ENCODE measurements around the gene ARHGAP27.

The ARHGAP27 gene

GRCh38 chr17:45424769-45425124 is 7.9 kb downstream of the ARHGAP27 start:
- H3K9me3 ChIP-seq, result no peaks in the 10 kb centered on the region
- H3K4me3 ChIP-seq (ENCODE audit: low read depth in 1 of 2, low read length in 1 of 2), result no peak overlapping the region
- H3K27ac ChIP-seq, result peak overlapping the region; percentile 96
- TF ChIP-seq CTCF (IDR thresholded peaks at IDR 0.05), result no peak
- H3K36me3 ChIP-seq, result peaks cover 28% of the 10 kb centered on the region
- H3K27me3 ChIP-seq, result no peaks in the 10 kb centered on the region
- peaks cover 45 to 51% of the 10 kb centered on the region in 2 experiments for H3K4me1 ChIP-seq (ENCODE audit: control insufficient read depth in 1 of 2, insufficient read depth in 1 of 2, low read depth in 1 of 2, low read length in 1 of 2)

GRCh38 chr17:45423975-45424335 is 8.7 kb downstream of the ARHGAP27 start:
- Histone ChIP-seq H3K9me3 (no peaks in the 10 kb centered on the region), H3K27ac (peak overlapping the region; percentile 59), H3K4me1 (ENCODE audit: control insufficient read depth in 1 of 2, insufficient read depth in 1 of 2, low read depth in 1 of 2, low read length in 1 of 2) (peaks cover 38 to 44% of the 10 kb centered on the region in 2 experiments), H3K27me3 (no peaks in the 10 kb centered on the region), H3K36me3 (peaks cover 22% of the 10 kb centered on the region), H3K4me3 (ENCODE audit: low read depth in 1 of 2, low read length in 1 of 2) (no peak overlapping the region)
- TF ChIP-seq CTCF (IDR thresholded peaks at IDR 0.05), result no peak

- H3K4me3 ChIP-seq (ENCODE audit: low read depth in 1 of 2, low read length in 1 of 2), result no peak overlapping the region
- H3K36me3 ChIP-seq, result peaks cover 27% of the 10 kb centered on the region
- H3K4me1 ChIP-seq (ENCODE audit: control insufficient read depth in 1 of 2, insufficient read depth in 1 of 2, low read depth in 1 of 2, low read length in 1 of 2), result peaks cover 33 to 39% of the 10 kb centered on the region in 2 experiments
- no peaks in the 10 kb centered on the region for H3K9me3 ChIP-seq
- peak overlapping the region; percentile 59 for H3K27ac ChIP-seq
- TF ChIP-seq CTCF (IDR thresholded peaks at IDR 0.05), result no peak
- no peaks in the 10 kb centered on the region for H3K27me3 ChIP-seq
Observed at GRCh38 chr17:45423304-45423974, 9.2 kb downstream of the ARHGAP27 start.

GRCh38 chr17:45414990-45415881 is 17.4 kb downstream of the ARHGAP27 start:
- peaks cover 10% of the 10 kb centered on the region for H3K36me3 ChIP-seq
- no peak overlapping the region for H3K4me3 ChIP-seq (ENCODE audit: low read depth in 1 of 2, low read length in 1 of 2)
- H3K9me3 ChIP-seq, result no peaks in the 10 kb centered on the region
- peaks cover 39 to 41% of the 10 kb centered on the region in 2 experiments for H3K4me1 ChIP-seq (ENCODE audit: control insufficient read depth in 1 of 2, insufficient read depth in 1 of 2, low read depth in 1 of 2, low read length in 1 of 2)
- no peak for TF ChIP-seq CTCF (IDR thresholded peaks at IDR 0.05)
- peak overlapping the region; percentile 67 for H3K27ac ChIP-seq
- no peaks in the 10 kb centered on the region for H3K27me3 ChIP-seq

- no peak overlapping the region for H3K4me3 ChIP-seq (ENCODE audit: low read depth in 1 of 2, low read length in 1 of 2)
- H3K9me3 ChIP-seq, result no peaks in the 10 kb centered on the region
- peaks cover 47 to 54% of the 10 kb centered on the region in 2 experiments for H3K4me1 ChIP-seq (ENCODE audit: control insufficient read depth in 1 of 2, insufficient read depth in 1 of 2, low read depth in 1 of 2, low read length in 1 of 2)
- H3K36me3 ChIP-seq, result peaks cover 2% of the 10 kb centered on the region
- no peaks in the 10 kb centered on the region for H3K27me3 ChIP-seq
- TF ChIP-seq CTCF (IDR thresholded peaks at IDR 0.05), result no peak
- peak overlapping the region; percentile 35 for H3K27ac ChIP-seq
Observed at GRCh38 chr17:45413498-45413923, 19.2 kb downstream of the ARHGAP27 start.

Data from neutrophil (primary cell).